Hepatocyte (in vitro differentiated cells): Measurements from ENCODE around the gene SMIM1.

ENCODE experiments used
- CTCF ChIP-seq: fragments of 200-600 bp; sonication (generic); IDR thresholded peaks from 2 replicates; pipeline ENCODE4 v1.5.1; 2016; ENCODE audit warnings: antibody characterized with exemption, mild to moderate bottlenecking; ENCODE audit not compliant: poor library complexity
- EZH2 ChIP-seq: fragments of 200-600 bp; sonication (generic); IDR thresholded peaks from 2 replicates; pipeline ENCODE4 v1.6.1; 2016; ENCODE audit warnings: antibody characterized with exemption, mild to moderate bottlenecking, borderline replicate concordance
- EZH2phosphoT487 ChIP-seq: fragments of 200-600 bp; sonication (generic); IDR thresholded peaks from one replicate; pipeline ENCODE4 v1.6.1; 2018; ENCODE audit warnings: antibody characterized with exemption, mild to moderate bottlenecking, low read depth, moderate library complexity; ENCODE audit not compliant: unreplicated experiment, severe bottlenecking

GRCh38 chr1:3752400-3752945 is 20.1 kb upstream of the SMIM1 start, which contains the start of gene CCDC27:
- TF ChIP-seq CTCF: no peak
- no peak for TF ChIP-seq EZH2
- no peak for TF ChIP-seq EZH2phosphoT487
